ENCODE results near the gene DSCAML1. TPM values are rescaled to one million over a fixed set of nuclear protein-coding genes. Genes with fewer than 3 reads are reported as not detected.

The DSCAML1 gene
- total RNA-seq, 2 donors from 2014 or later: 0.67 to 1.3 TPM

GRCh38 chr11:117548876-117549275, 248.1 kb downstream of the DSCAML1 start:
- H3K27me3 ChIP-seq: no peaks in the 10 kb centered on the region
- no peak for TF ChIP-seq CTCF (IDR thresholded peaks at IDR 0.05)
- no peaks in the 10 kb centered on the region for H3K36me3 ChIP-seq
- no peak overlapping the region for H3K27ac ChIP-seq
- no peak overlapping the region for H3K4me3 ChIP-seq
- H3K4me1 ChIP-seq: no peaks in the 10 kb centered on the region
- no peaks in the 10 kb centered on the region for H3K9me3 ChIP-seq
- DNase-seq (ENCODE audit: low spot score): no peak

GRCh38 chr11:117547946-117548345, 249.1 kb downstream of the DSCAML1 start:
- DNase-seq (ENCODE audit: low spot score): no peak
- Histone ChIP-seq H3K36me3 (no peaks in the 10 kb centered on the region), H3K4me3 (no peak overlapping the region), H3K27ac (no peak overlapping the region), H3K27me3 (no peaks in the 10 kb centered on the region), H3K4me1 (no peaks in the 10 kb centered on the region), H3K9me3 (no peaks in the 10 kb centered on the region)
- TF ChIP-seq CTCF (IDR thresholded peaks at IDR 0.05): no peak

GRCh38 chr11:117547195-117547850, 249.7 kb downstream of the DSCAML1 start:
- no peaks in the 10 kb centered on the region for H3K4me1 ChIP-seq
- TF ChIP-seq CTCF (IDR thresholded peaks at IDR 0.05): no peak
- no peak overlapping the region for H3K4me3 ChIP-seq
- DNase-seq (ENCODE audit: low spot score): no peak
- no peaks in the 10 kb centered on the region for H3K9me3 ChIP-seq
- H3K27ac ChIP-seq: no peak overlapping the region
- H3K36me3 ChIP-seq: no peaks in the 10 kb centered on the region
- H3K27me3 ChIP-seq: no peaks in the 10 kb centered on the region

GRCh38 chr11:117546431-117547194, 250.4 kb downstream of the DSCAML1 start:
- no peak overlapping the region for H3K27ac ChIP-seq
- no peak for DNase-seq (ENCODE audit: low spot score)
- H3K36me3 ChIP-seq: no peaks in the 10 kb centered on the region
- TF ChIP-seq CTCF (IDR thresholded peaks at IDR 0.05): no peak
- H3K4me3 ChIP-seq: no peak overlapping the region
- no peaks in the 10 kb centered on the region for H3K9me3 ChIP-seq
- no peaks in the 10 kb centered on the region for H3K27me3 ChIP-seq
- H3K4me1 ChIP-seq: no peaks in the 10 kb centered on the region

GRCh38 chr11:117545706-117546105, 251.3 kb downstream of the DSCAML1 start:
- no peak for DNase-seq (ENCODE audit: low spot score)
- TF ChIP-seq CTCF (IDR thresholded peaks at IDR 0.05): no peak
- no peak overlapping the region for H3K4me3 ChIP-seq
- no peaks in the 10 kb centered on the region for H3K27me3 ChIP-seq
- no peaks in the 10 kb centered on the region for H3K36me3 ChIP-seq
- H3K9me3 ChIP-seq: no peaks in the 10 kb centered on the region
- H3K4me1 ChIP-seq: no peaks in the 10 kb centered on the region
- H3K27ac ChIP-seq: no peak overlapping the region

Measured in right atrium auricular region (tissue), 2 donors.